HEK293 (cell line): Measurements from ENCODE around the gene DMWD.

Source experiments
- BCL11A ChIP-seq: fragments of 450-650 bp; formaldehyde crosslinking; IDR thresholded peaks from 2 replicates; pipeline ENCODE4 v1.5.1; 2016; ENCODE audit warnings: low read depth, missing biosample characterization, missing genetic modification characterization
- ZNF214 ChIP-seq: fragments of 450-650 bp; formaldehyde crosslinking; IDR thresholded peaks from 2 replicates; pipeline ENCODE4 v1.5.1; 2017; ENCODE audit warnings: missing biosample characterization, mild to moderate bottlenecking, missing genetic modification characterization, borderline replicate concordance
- ZNF416 ChIP-seq: fragments of 450-650 bp; formaldehyde crosslinking; IDR thresholded peaks from 2 replicates; pipeline ENCODE4 v1.5.1; 2016; ENCODE audit warnings: missing biosample characterization, missing genetic modification characterization
- ZNF664 ChIP-seq: fragments of 450-650 bp; formaldehyde crosslinking; IDR thresholded peaks from 2 replicates; pipeline ENCODE4 v1.5.1; 2016; ENCODE audit warnings: missing biosample characterization, missing genetic modification characterization
- ZNF707 ChIP-seq: fragments of 450-650 bp; formaldehyde crosslinking; IDR thresholded peaks from 2 replicates; pipeline ENCODE4 v1.5.1; 2016; ENCODE audit warnings: missing biosample characterization, missing genetic modification characterization
- ZNF830 ChIP-seq: fragments of 450-650 bp; IDR thresholded peaks from 2 replicates; pipeline ENCODE4 v1.5.0; 2018; ENCODE audit warnings: missing biosample characterization, missing genetic modification characterization, low read depth, mild to moderate bottlenecking, moderate library complexity
- ZNF837 ChIP-seq: fragments of 450-650 bp; formaldehyde crosslinking; IDR thresholded peaks from 2 replicates; pipeline ENCODE4 v1.5.1; 2016; ENCODE audit warnings: missing biosample characterization, missing genetic modification characterization
- ZXDB ChIP-seq: fragments of 450-650 bp; formaldehyde crosslinking; IDR thresholded peaks from 2 replicates; pipeline ENCODE4 v1.5.1; 2016; ENCODE audit warnings: missing biosample characterization, missing genetic modification characterization
- TF ChIP-seq, protein P1 (sequence below): fragments of 450-650 bp; formaldehyde crosslinking; IDR thresholded peaks from 2 replicates; pipeline ENCODE4 v1.5.1; 2016; ENCODE audit warnings: missing biosample characterization, missing genetic modification characterization
- TF ChIP-seq, protein P2 (sequence below): fragments of 450-650 bp; formaldehyde crosslinking; IDR thresholded peaks from 2 replicates; pipeline ENCODE4 v1.5.1; 2017; ENCODE audit warnings: missing biosample characterization, mild to moderate bottlenecking, missing genetic modification characterization, moderate library complexity
- TF ChIP-seq, protein P3 (sequence below): fragments of 450-650 bp; formaldehyde crosslinking; conservative IDR thresholded peaks from 2 replicates; pipeline ENCODE4 v1.5.1; 2016; ENCODE audit warnings: low read depth, missing biosample characterization, missing genetic modification characterization
- TF ChIP-seq, protein P4 (sequence below): fragments of 450-650 bp; formaldehyde crosslinking; IDR thresholded peaks from 2 replicates; pipeline ENCODE4 v1.5.1; 2016; ENCODE audit warnings: missing biosample characterization, missing genetic modification characterization
- TF ChIP-seq, protein P5 (sequence below): fragments of 450-650 bp; formaldehyde crosslinking; IDR thresholded peaks from 2 replicates; pipeline ENCODE4 v1.5.1; 2016; ENCODE audit warnings: missing biosample characterization, missing genetic modification characterization, borderline replicate concordance

DNA sequence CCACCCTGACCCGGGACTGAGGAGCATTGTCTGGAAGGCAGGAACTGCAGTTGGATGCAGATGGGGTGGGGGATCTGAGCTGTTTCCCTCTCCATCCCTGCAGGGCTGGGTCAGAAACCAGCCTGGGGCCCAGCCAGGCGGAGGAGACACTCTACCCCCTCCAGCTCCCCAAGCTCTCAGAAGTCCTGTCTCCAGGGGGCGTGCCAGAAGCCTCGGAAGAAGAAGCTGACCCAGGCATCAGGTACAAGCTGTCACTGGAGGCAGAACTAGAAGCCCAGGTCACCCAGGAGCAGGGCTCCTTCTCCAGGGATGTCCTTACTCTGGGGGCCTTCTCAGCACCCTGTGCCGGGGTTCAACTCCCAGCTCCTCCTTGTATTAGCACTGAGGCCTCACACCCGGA lies 39.1 kb downstream of the DMWD start:
- no peak for TF ChIP-seq ZNF837 (tag by site-specific recombination)
- TF ChIP-seq ZNF830 (tag by site-specific recombination): no peak
- TF ChIP-seq, protein P1, sequence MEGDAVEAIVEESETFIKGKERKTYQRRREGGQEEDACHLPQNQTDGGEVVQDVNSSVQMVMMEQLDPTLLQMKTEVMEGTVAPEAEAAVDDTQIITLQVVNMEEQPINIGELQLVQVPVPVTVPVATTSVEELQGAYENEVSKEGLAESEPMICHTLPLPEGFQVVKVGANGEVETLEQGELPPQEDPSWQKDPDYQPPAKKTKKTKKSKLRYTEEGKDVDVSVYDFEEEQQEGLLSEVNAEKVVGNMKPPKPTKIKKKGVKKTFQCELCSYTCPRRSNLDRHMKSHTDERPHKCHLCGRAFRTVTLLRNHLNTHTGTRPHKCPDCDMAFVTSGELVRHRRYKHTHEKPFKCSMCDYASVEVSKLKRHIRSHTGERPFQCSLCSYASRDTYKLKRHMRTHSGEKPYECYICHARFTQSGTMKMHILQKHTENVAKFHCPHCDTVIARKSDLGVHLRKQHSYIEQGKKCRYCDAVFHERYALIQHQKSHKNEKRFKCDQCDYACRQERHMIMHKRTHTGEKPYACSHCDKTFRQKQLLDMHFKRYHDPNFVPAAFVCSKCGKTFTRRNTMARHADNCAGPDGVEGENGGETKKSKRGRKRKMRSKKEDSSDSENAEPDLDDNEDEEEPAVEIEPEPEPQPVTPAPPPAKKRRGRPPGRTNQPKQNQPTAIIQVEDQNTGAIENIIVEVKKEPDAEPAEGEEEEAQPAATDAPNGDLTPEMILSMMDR (tag by site-specific recombination): 0 out of 2 replicates have a peak, but pooled peaks have one; percentile 7
- TF ChIP-seq ZXDB (tag by site-specific recombination): no peak
- no peak for TF ChIP-seq ZNF664
- TF ChIP-seq ZNF707 (tag by site-specific recombination): no peak
- TF ChIP-seq, protein P2, sequence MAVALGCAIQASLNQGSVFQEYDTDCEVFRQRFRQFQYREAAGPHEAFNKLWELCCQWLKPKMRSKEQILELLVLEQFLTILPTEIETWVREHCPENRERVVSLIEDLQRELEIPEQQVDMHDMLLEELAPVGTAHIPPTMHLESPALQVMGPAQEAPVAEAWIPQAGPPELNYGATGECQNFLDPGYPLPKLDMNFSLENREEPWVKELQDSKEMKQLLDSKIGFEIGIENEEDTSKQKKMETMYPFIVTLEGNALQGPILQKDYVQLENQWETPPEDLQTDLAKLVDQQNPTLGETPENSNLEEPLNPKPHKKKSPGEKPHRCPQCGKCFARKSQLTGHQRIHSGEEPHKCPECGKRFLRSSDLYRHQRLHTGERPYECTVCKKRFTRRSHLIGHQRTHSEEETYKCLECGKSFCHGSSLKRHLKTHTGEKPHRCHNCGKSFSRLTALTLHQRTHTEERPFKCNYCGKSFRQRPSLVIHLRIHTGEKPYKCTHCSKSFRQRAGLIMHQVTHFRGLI (tag by site-specific recombination): no peak
- TF ChIP-seq ZNF214: no peak
- TF ChIP-seq, protein P3, sequence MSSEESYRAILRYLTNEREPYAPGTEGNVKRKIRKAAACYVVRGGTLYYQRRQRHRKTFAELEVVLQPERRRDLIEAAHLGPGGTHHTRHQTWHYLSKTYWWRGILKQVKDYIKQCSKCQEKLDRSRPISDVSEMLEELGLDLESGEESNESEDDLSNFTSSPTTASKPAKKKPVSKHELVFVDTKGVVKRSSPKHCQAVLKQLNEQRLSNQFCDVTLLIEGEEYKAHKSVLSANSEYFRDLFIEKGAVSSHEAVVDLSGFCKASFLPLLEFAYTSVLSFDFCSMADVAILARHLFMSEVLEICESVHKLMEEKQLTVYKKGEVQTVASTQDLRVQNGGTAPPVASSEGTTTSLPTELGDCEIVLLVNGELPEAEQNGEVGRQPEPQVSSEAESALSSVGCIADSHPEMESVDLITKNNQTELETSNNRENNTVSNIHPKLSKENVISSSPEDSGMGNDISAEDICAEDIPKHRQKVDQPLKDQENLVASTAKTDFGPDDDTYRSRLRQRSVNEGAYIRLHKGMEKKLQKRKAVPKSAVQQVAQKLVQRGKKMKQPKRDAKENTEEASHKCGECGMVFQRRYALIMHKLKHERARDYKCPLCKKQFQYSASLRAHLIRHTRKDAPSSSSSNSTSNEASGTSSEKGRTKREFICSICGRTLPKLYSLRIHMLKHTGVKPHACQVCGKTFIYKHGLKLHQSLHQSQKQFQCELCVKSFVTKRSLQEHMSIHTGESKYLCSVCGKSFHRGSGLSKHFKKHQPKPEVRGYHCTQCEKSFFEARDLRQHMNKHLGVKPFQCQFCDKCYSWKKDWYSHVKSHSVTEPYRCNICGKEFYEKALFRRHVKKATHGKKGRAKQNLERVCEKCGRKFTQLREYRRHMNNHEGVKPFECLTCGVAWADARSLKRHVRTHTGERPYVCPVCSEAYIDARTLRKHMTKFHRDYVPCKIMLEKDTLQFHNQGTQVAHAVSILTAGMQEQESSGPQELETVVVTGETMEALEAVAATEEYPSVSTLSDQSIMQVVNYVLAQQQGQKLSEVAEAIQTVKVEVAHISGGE (tag by site-specific recombination): no peak
- no peak for TF ChIP-seq BCL11A (tag by site-specific recombination)
- TF ChIP-seq, protein P4, sequence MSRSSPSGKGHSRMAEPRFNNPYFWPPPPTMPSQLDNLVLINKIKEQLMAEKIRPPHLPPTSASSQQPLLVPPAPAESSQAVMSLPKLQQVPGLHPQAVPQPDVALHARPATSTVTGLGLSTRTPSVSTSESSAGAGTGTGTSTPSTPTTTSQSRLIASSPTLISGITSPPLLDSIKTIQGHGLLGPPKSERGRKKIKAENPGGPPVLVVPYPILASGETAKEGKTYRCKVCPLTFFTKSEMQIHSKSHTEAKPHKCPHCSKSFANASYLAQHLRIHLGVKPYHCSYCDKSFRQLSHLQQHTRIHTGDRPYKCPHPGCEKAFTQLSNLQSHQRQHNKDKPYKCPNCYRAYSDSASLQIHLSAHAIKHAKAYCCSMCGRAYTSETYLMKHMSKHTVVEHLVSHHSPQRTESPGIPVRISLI (tag by site-specific recombination): no peak
- TF ChIP-seq, protein P5, sequence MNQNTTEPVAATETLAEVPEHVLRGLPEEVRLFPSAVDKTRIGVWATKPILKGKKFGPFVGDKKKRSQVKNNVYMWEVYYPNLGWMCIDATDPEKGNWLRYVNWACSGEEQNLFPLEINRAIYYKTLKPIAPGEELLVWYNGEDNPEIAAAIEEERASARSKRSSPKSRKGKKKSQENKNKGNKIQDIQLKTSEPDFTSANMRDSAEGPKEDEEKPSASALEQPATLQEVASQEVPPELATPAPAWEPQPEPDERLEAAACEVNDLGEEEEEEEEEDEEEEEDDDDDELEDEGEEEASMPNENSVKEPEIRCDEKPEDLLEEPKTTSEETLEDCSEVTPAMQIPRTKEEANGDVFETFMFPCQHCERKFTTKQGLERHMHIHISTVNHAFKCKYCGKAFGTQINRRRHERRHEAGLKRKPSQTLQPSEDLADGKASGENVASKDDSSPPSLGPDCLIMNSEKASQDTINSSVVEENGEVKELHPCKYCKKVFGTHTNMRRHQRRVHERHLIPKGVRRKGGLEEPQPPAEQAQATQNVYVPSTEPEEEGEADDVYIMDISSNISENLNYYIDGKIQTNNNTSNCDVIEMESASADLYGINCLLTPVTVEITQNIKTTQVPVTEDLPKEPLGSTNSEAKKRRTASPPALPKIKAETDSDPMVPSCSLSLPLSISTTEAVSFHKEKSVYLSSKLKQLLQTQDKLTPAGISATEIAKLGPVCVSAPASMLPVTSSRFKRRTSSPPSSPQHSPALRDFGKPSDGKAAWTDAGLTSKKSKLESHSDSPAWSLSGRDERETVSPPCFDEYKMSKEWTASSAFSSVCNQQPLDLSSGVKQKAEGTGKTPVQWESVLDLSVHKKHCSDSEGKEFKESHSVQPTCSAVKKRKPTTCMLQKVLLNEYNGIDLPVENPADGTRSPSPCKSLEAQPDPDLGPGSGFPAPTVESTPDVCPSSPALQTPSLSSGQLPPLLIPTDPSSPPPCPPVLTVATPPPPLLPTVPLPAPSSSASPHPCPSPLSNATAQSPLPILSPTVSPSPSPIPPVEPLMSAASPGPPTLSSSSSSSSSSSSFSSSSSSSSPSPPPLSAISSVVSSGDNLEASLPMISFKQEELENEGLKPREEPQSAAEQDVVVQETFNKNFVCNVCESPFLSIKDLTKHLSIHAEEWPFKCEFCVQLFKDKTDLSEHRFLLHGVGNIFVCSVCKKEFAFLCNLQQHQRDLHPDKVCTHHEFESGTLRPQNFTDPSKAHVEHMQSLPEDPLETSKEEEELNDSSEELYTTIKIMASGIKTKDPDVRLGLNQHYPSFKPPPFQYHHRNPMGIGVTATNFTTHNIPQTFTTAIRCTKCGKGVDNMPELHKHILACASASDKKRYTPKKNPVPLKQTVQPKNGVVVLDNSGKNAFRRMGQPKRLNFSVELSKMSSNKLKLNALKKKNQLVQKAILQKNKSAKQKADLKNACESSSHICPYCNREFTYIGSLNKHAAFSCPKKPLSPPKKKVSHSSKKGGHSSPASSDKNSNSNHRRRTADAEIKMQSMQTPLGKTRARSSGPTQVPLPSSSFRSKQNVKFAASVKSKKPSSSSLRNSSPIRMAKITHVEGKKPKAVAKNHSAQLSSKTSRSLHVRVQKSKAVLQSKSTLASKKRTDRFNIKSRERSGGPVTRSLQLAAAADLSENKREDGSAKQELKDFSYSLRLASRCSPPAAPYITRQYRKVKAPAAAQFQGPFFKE: no peak
- TF ChIP-seq ZNF416 (tag by site-specific recombination): no peak
